Measurements from ENCODE around the gene INCENP. TPM values are rescaled to one million over a fixed set of nuclear protein-coding genes. Genes with fewer than 3 reads are reported as not detected.

Gene INCENP
- total RNA-seq, 2 experiments from 2014 or later, result 126 to 130 TPM

DNA sequence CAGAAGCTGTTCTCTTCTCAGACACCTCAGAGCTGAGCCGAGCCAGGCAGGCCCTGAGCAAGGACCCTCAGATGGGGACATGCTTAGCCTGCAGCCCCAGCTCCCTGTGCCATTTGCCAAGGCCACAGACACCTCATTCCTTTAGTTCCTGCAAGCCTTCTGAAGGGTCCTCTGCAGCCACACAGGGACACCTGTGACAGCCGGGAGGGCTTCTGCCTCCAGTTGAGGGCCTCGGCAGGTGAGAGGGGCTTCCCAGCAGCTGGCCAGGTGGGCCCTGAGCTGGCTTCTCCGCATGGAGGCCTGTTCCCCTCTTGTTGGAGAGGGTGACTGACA lies 18.2 kb downstream of the INCENP start:
- CTCF ChIA-PET, result interaction anchor here (1.3 kb wide), 1 partner anchor 242 kb away, joined by 3 read pairs; no protein-coding TSS in a partner anchor

DNA sequence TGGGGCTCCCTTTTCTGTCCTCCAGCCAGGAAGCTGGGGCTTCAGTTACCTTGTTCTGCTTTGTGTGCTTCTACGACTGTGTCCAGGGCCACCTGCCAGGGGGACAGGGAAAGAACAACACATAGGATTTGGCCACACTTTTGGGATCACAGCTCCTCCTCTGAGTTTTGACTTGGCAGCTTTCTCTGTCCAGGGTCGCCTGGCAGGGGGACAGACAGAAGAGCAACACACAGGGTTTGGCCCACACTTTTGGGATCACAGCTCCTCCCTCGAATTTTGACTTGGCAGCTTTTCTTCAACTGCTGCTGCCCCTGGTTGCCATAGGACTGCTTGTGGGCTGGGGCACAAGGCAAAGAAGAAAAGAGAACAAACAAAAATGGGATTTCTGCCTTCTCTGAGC lies 19.1 kb downstream of the INCENP start:
- DNase-seq (no peak), ATAC-seq (no peak)
- ChIA-PET CTCF (interaction anchor here (0.9 kb wide), 1 partner anchor 35 kb away, joined by 3 read pairs; no protein-coding TSS in a partner anchor), POLR2A (interaction anchor here (0.9 to 1.4 kb wide), 3 partner anchors 11 to 13 kb away, joined by 3 read pairs; no protein-coding TSS in a partner anchor)
- Mint-ChIP-seq H3K36me3 (ENCODE audit: low read depth) (peaks cover 41% of the 10 kb centered on the region), H3K27me3 (no peaks in the 10 kb centered on the region), H3K9me3 (no peaks in the 10 kb centered on the region), H3K27ac (no peak overlapping the region), H3K4me1 (ENCODE audit: low read depth) (no peaks in the 10 kb centered on the region), H3K4me3 (no peak overlapping the region)
- TF ChIP-seq, protein P1, sequence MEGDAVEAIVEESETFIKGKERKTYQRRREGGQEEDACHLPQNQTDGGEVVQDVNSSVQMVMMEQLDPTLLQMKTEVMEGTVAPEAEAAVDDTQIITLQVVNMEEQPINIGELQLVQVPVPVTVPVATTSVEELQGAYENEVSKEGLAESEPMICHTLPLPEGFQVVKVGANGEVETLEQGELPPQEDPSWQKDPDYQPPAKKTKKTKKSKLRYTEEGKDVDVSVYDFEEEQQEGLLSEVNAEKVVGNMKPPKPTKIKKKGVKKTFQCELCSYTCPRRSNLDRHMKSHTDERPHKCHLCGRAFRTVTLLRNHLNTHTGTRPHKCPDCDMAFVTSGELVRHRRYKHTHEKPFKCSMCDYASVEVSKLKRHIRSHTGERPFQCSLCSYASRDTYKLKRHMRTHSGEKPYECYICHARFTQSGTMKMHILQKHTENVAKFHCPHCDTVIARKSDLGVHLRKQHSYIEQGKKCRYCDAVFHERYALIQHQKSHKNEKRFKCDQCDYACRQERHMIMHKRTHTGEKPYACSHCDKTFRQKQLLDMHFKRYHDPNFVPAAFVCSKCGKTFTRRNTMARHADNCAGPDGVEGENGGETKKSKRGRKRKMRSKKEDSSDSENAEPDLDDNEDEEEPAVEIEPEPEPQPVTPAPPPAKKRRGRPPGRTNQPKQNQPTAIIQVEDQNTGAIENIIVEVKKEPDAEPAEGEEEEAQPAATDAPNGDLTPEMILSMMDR (IDR thresholded peaks at IDR 0.05), result no peak
- intact Hi-C loops (cut with micrococcal nuclease), result no loop called here

More for the DNA sequence above, 18.2 kb downstream of the INCENP start:
- TF ChIP-seq, protein P1 (IDR thresholded peaks at IDR 0.05), result no peak
- Mint-ChIP-seq H3K4me1 (ENCODE audit: low read depth) (no peaks in the 10 kb centered on the region), H3K27me3 (no peaks in the 10 kb centered on the region), H3K9me3 (no peaks in the 10 kb centered on the region), H3K27ac (no peak overlapping the region), H3K36me3 (ENCODE audit: low read depth) (peaks cover 32% of the 10 kb centered on the region), H3K4me3 (no peak overlapping the region)
- ATAC-seq, result no peak
- intact Hi-C loops (cut with micrococcal nuclease), result no loop called here
- POLR2A ChIA-PET, result no interaction called here
- no peak for DNase-seq

DNA sequence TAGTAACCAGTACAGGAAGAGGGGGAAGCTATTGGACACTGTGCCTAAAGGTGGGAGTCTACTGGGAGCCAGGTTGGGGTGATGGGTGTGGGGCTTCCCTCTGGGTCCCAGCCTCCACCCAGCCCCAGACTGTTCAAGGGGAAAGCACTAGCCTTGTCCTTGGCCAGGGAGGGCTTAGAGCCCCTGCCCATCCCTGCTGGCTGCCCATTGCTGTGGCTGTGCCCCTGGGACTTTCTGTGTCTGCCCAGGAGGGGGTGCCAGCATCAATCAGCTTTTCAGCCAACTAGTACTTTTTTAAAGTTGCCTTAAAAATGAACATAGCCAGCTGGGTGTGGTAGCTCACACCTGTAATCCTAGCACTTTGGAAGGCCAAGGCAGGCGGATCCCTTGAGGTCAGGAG lies 19.9 kb downstream of the INCENP start:
- TF ChIP-seq, protein P1 (IDR thresholded peaks at IDR 0.05), result no peak
- Mint-ChIP-seq H3K9me3 (no peaks in the 10 kb centered on the region), H3K4me1 (ENCODE audit: low read depth) (no peaks in the 10 kb centered on the region), H3K27ac (no peak overlapping the region), H3K4me3 (no peak overlapping the region), H3K36me3 (ENCODE audit: low read depth) (peaks cover 42% of the 10 kb centered on the region), H3K27me3 (no peaks in the 10 kb centered on the region)
- ChIA-PET POLR2A (interaction anchor here (1.0 to 1.4 kb wide), 4 partner anchors 11 to 18 kb away, joined by 3 read pairs; no protein-coding TSS in a partner anchor), CTCF (interaction anchor here (0.6 to 1.5 kb wide), 2 partner anchors 12 to 13 kb away, joined by 3 to 5 read pairs; no protein-coding TSS in a partner anchor)
- intact Hi-C loops (cut with micrococcal nuclease), result no loop called here
- ATAC-seq (no peak), DNase-seq (no peak)

DNA sequence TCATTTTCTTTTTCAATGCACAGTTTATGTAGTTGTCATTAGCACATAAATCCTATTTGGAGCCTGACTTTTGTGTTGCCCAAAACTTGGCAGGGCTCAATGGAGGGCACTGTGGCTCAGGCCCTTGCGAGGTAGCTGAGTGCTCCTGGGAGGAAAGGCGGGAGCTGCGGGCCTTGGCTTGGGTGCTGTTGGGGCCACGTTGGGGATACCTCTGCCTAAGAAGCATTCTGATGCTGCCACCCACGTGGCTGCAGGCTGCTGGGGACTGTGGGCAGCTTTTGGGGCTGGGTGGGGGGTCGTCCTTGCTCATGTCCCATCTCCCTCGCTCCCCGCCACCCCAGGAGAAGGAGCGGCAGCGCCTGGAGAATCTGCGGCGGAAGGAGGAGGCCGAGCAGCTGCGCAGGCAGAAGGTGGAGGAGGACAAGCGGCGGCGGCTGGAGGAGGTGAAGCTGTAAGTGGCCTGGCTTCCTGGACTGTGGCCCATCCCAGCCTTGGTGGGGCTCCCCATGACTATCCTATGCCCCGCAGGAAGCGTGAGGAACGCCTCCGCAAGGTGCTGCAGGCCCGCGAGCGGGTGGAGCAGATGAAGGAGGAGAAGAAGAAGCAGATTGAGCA lies 20.9 kb downstream of the INCENP start:
- ATAC-seq (no peak), DNase-seq (no peak)
- POLR2A ChIA-PET, result interaction anchor here (1.2 to 1.4 kb wide), 2 partner anchors 13 to 19 kb away, joined by 3 read pairs; no protein-coding TSS in a partner anchor
- CTCF ChIA-PET, result interaction anchor here (1.5 kb wide), 1 partner anchor 14 kb away, joined by 5 read pairs; no protein-coding TSS in a partner anchor
- peaks cover 46% of the 10 kb centered on the region for H3K36me3 Mint-ChIP-seq (ENCODE audit: low read depth)
- no peak overlapping the region for H3K4me3 Mint-ChIP-seq
- intact Hi-C loops (cut with micrococcal nuclease), result no loop called here
- H3K4me1 Mint-ChIP-seq (ENCODE audit: low read depth), result no peaks in the 10 kb centered on the region
- TF ChIP-seq, protein P1 (IDR thresholded peaks at IDR 0.05), result no peak
- no peak overlapping the region for H3K27ac Mint-ChIP-seq
- H3K27me3 Mint-ChIP-seq, result no peaks in the 10 kb centered on the region
- H3K9me3 Mint-ChIP-seq, result no peaks in the 10 kb centered on the region

DNA sequence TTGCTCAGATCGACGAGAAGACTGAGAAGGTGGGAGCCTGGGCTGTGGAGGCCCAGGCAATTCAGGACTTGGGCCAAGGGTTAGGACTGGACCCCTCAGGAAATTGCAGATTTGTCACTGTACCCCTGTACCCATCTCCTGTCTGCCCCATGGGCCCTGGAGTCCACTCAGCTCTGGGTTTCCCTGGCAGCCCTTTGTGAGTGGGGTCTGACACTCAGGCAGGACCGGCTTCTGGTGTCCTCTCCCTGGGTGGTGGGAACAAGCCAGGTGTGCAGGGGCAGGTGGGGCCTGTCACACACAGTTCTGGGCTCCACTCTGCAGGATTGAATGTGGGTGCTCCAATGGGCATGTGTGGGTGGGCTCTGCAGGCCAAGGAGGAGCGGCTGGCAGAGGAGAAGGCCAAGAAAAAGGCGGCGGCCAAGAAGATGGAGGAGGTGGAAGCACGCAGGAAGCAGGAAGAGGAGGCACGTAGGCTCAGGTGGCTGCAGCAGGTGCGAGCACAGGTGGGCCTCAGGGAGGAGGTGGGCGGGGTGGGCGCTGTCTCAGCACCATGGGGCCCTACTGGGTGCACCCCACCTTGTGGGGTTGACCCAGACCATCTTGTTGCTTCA lies 21.6 kb downstream of the INCENP start:
- intact Hi-C loops (cut with micrococcal nuclease), result no loop called here
- no peaks in the 10 kb centered on the region for H3K27me3 Mint-ChIP-seq
- H3K4me1 Mint-ChIP-seq (ENCODE audit: low read depth), result no peaks in the 10 kb centered on the region
- POLR2A ChIA-PET, result no interaction called here
- no peak overlapping the region for H3K27ac Mint-ChIP-seq
- H3K4me3 Mint-ChIP-seq, result no peak overlapping the region
- H3K36me3 Mint-ChIP-seq (ENCODE audit: low read depth), result peaks cover 49% of the 10 kb centered on the region
- H3K9me3 Mint-ChIP-seq, result no peaks in the 10 kb centered on the region
- DNase-seq (no peak), ATAC-seq (no peak)
- TF ChIP-seq, protein P1 (IDR thresholded peaks at IDR 0.05), result no peak
- CTCF ChIA-PET, result interaction anchor here (1.5 kb wide), 1 partner anchor 15 kb away, joined by 5 read pairs; no protein-coding TSS in a partner anchor
